GM12873 (cell line): ENCODE results near the gene KCP.

Source experiments
- CTCF ChIP-seq: IDR thresholded peaks from 2 replicates; pipeline ENCODE4 v1.5.1; 2012; ENCODE audit warnings: low read depth, mild to moderate bottlenecking, moderate library complexity, low read length, control low read depth; ENCODE audit not compliant: insufficient read depth; ENCODE audit errors: missing control alignments

The KCP gene

GRCh38 chr7:128917122-128917521 lies 6.6 kb upstream of the KCP start:
- TF ChIP-seq CTCF = no peak

GRCh38 chr7:128916643-128916915 lies 6.1 kb upstream of the KCP start:
- TF ChIP-seq CTCF = no peak

GRCh38 chr7:128915841-128916642 lies 5.5 kb upstream of the KCP start:
- no peak for TF ChIP-seq CTCF

GRCh38 chr7:128915271-128915819 lies 4.8 kb upstream of the KCP start:
- TF ChIP-seq CTCF = no peak

- TF ChIP-seq CTCF = peak; percentile 38
These were observed 4.2 kb upstream of the KCP start for GRCh38 chr7:128914566-128915151.

GRCh38 chr7:128913870-128914565 lies 3.5 kb upstream of the KCP start:
- no peak for TF ChIP-seq CTCF

GRCh38 chr7:128912281-128912680 lies 1.8 kb upstream of the KCP start:
- TF ChIP-seq CTCF = no peak
